SIG-M5 treated with dmso at 0.1 percent for 504 hours (cell line): ENCODE results near the gene AGRP.
"Not testable (repeated sequence)": the region's sequence is repeated elsewhere in the genome, so short reads cannot be mapped to it uniquely, and the experiment has no call there.

ENCODE experiments used
- DNase-seq: peaks from one replicate; lab custom pipeline; 2025; ENCODE audit not compliant: unreplicated experiment; lab: John Stamatoyannopoulos, UW

AGRP gene, protein sequence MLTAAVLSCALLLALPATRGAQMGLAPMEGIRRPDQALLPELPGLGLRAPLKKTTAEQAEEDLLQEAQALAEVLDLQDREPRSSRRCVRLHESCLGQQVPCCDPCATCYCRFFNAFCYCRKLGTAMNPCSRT

DNA sequence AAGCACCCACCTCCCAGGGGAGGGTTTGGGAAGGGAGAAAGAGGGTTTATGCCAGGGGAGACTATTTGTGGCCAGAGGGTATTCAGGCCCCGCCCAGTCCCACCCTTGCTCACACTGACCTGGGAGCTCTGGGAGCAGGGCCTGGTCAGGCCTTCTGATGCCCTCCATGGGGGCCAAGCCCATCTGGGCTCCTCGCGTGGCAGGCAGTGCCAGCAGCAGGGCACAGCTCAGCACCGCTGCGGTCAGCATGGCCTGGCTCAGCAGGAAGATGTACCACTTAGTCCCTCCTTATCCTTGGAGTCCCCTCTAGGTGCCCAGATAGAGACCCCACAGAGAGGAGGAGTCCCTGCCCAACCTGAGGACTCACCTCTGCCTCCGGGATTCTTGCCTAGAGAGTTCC is at the start of gene AGRP:
Gene AGRP (minus strand): TSS at position 398 of the 400 bp plus-strand sequence. CDS start 149 bp downstream, at position 249.
- no peak for DNase-seq

GRCh38 chr16:67531247-67531646 is 47.9 kb upstream of the AGRP start:
- DNase-seq = peak; percentile 64

DNA sequence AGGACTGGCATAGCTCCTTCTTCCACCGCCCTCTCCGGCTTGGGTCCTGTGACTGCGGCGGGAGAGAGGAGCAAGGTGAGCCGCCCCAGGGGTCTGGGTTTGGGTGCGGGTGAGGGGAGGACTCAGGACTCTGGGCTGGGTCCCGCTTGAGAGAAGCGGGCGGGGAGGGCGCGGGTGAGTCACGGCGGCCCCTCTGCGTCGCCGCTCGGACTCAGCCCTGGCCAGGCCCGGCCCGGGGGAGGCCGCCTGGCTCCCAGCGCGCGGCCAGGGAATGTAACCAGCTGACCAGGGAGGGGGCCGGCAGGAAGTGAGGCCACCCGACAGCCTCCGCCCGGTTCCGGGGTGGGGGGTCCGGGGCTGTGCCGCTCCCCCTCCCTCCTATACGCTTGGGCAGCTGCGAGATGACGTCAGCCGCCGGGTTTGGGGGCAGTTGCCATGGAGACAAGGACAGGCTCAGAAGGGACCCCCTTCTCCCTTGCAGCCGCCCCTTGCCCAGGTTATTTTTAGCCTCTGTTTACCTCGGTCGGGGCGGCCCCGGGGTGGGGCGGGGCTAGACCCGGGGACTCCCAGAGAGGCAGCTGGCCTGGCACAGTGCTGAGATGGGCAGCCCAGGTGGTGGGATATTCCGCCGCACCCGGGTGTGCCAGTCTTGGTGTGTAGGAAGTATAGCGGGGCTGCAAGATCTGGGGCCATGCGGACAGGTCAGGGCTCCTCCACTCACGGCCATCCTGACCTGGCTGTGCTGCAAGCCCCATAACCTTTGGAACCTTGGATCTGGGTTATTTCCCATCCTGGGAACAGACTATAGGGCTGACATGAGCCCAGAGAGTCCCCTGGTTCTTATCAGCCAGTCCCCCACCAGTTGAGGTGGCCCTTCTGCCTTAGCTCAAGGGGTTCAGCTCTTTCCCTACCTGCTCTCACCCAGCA is 46.9 kb upstream of the AGRP start:
- no peak for DNase-seq

DNA sequence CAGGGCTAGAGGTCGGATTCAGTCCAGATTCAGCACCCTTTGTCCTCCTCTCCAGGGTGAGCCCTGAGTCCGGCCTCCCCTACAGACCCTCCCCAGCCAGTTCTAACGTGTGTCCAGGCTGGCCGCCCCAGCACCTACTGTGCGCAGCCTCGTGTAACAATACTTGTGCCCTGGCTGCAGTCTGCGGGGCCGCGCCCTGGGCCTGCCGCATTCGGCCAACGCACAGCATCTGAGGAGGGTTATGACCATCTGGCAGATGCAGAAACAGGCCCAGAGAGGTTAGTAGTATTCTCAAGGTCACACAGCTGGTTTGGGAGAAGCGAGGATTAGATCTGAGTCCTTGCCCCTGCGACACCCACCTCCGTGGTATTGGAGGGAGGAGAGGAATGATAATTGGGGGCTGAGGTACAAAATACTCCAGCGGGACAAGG is 46.2 kb upstream of the AGRP start:
- no peak for DNase-seq

GRCh38 chr16:67528870-67529581 is 45.7 kb upstream of the AGRP start:
- peak; percentile 23 for DNase-seq

DNA sequence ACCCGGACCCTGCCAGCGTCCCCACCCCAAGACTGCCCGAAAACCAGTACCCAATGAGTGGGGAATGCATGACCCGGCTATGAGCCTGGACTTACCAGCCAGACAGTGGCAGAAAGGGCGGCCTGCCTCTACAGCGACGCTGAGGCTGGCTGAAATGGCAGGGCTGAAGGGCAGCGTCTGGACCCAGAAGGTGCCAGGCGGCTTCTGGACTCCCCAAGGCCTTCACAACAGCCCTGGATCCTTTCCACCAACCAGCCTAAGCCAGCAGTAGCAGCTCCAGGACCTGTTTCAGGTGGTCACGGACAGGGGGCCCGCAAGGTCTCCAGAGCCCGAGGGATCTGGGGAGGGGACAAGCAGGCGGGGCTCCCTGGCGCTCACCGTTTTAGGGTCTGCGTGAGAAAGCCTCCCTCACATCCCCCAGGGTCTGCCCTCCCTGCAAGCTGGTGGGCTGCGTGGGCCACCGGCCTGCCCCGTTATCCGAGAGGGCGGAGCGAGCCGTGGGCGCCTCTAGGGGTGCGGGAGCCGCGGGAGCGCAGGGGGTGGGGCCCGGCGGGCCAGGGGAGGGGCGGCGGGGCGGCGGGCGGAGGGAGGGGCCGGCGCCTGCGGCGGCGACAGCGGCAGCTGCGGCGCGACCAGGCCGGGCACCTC is 45.0 kb upstream of the AGRP start, which contains the start of gene RIPOR1:
Gene RIPOR1 (plus strand): TSS at position 608 of the 648 bp plus-strand sequence. CDS start 9,618 bp downstream, outside the sequence.
- no peak for DNase-seq

- no peak for DNase-seq
Measured at GRCh38 chr16:67526149-67526791, 42.9 kb upstream of the AGRP start.

GRCh38 chr16:67525176-67525860 is 42.0 kb upstream of the AGRP start:
- peak; percentile 19 for DNase-seq

GRCh38 chr16:67521095-67521804 is 37.9 kb upstream of the AGRP start:
- DNase-seq = peak; percentile 94

- no peak for DNase-seq
Measured at GRCh38 chr16:67519242-67519641, 35.9 kb upstream of the AGRP start.

DNA sequence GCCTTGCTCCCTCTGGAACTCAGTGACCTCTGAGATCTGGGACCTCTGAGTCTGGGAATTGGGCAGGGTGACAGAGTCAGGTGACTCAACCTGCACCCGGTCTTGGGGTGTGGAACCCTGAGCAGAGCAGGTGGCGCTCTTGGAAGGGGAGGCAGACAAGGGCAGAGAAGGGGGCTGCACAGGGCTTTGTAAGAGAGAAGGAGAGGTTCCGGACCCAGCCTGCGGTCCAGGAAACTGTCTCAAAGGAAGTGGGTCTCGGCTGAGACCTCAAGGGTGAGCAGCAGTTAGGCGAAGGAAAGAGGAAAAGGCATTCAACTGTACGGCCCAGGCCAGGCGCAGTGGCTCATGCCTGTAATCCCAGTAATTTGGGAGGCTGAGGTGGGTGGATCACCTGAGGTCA is 35.3 kb upstream of the AGRP start:
- DNase-seq = no peak

- no peak for DNase-seq
Measured at GRCh38 chr16:67517661-67518423, 34.5 kb upstream of the AGRP start.

- no peak for DNase-seq
Measured at GRCh38 chr16:67517155-67517445, 33.8 kb upstream of the AGRP start.

DNA sequence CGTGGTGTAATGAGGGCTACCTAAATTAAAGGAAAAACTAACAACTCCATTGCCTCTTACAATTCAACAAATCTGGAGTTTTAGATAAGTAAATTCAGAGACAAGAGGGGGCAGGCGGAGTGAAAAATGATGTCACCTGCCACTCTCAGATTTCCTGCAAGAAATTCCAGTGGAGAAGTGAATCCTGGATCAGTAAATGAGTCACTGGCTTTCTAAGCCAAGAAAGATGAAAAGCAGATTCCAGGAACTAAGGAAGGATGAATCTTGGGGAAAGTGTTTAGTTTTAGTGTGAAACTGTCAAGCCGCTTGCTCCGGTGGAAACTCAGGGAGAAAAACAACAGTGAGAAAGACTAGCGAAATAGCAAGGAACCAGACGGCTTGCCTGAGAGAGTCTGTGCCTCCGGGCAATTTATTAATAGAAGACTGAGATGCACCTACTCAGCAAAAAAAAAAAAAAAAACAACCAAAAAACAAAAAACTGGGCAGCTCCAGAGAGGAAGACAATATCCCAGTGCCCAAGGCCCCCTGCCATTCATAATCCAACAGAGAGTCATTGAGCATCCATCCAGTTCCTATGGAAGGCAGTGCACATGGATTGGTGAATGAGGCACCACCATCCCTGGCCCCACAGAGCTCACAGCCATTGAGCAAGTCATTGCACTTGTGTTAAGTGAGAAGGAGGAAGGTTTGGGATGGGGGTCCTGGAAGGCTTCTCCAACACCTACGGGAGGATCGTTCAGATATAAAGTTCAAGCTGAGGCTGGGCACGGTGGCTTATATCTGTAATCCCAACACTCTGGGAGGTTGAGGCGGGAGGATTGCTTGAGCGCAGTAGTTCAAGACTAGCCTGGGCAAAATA is 33.2 kb upstream of the AGRP start:
- DNase-seq = no peak

GRCh38 chr16:67514382-67514828 is 31.1 kb upstream of the AGRP start:
- peak; percentile 85 for DNase-seq

DNA sequence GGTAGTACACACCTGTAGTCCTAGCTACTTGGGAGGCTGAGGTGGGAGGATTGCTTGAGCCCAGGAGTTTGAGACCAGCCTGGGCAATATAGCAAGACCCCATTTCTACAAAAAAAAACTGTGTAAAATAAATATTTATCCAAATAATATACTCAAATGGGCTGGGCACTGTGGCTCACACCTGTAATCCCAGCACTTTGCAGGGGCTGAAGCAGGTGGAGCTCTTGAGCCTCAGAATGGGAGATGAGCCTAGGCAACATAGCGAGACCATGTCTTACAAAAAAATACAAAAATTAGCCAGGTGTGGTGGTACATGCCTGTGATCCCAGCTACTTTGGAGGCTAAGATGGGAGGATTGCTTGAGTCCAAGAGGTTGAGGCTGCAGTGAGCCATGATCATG is 30.5 kb upstream of the AGRP start:
- not testable (repeated sequence) for DNase-seq

GRCh38 chr16:67509016-67509415 is 25.7 kb upstream of the AGRP start:
- no peak for DNase-seq

DNA sequence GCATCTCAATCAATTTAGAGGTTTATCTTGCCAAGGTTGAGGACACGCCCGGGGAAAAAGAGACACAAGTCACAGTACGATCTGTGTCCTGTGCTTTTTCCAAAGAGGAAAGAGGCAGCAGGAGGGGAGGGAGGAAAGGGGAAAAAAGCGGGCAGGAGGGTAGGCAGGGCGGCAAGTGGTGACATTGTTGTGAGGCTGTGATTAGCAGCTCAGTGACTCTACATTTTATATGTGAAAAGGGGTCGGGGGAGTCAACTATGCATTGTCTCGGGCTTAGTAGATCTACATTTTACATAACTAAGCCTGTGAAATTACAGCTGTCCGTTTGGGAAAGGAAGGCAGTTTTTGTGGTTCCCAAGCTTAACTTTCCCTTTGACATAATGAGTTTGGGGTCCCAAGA is 23.1 kb upstream of the AGRP start:
- no peak for DNase-seq
